GM21515 (cell line): Measurements from ENCODE around the gene SYTL1.

ENCODE experiments used
- ATAC-seq: cut with Tn5 transposase; IDR thresholded peaks from one replicate; pipeline ENCODE4 v1.9.1; 2021; ENCODE audit not compliant: unreplicated experiment

SYTL1 gene

GRCh38 chr1:27400082-27400962, 58.5 kb downstream of the SYTL1 start:
- no peak for ATAC-seq

GRCh38 chr1:27400963-27401341, 59.1 kb downstream of the SYTL1 start:
- no peak for ATAC-seq

- ATAC-seq = no peak
Measured at GRCh38 chr1:27402349-27402754, 60.5 kb downstream of the SYTL1 start.

- no peak for ATAC-seq
Measured at GRCh38 chr1:27403065-27403726, 61.4 kb downstream of the SYTL1 start.
